GM12878 (cell line): Measurements from ENCODE around the gene RBMS3. TPM values are rescaled to one million over a fixed set of nuclear protein-coding genes. Genes with fewer than 3 reads are reported as not detected.

Experiments
- ATAC-seq: fragments of 200-7000 bp; cut with Tn5 transposase; 3 replicates; pipeline ENCODE4 v1.9.1; 2020; ENCODE audit warnings: mild to moderate bottlenecking, moderate library complexity
- BruUV-seq: library from RNA; stranded (reverse); fragments of 400-500 nt; replicated peaks from 2 replicates; lab custom pipeline; 2021; lab: Mats Ljungman, UMichigan
- CTCF ChIA-PET: fragments of 300-600 bp; sonication (Branson Sonifier 250); formaldehyde crosslinking; extraction: SDS; loops from one replicate; lab custom pipeline; 2021; ENCODE audit warnings: inconsistent platforms; lab: Yijun Ruan, JAX
- POLR2A ChIA-PET: fragments of 350-600 bp; formaldehyde crosslinking; extraction: SDS; loops from one replicate; lab custom pipeline; 2021; ENCODE audit warnings: inconsistent platforms; lab: Charles Lee
- RAD21 ChIA-PET: fragments of 300-600 bp; sonication (Branson Sonifier 250); formaldehyde crosslinking; loops from one replicate; lab custom pipeline; 2023; ENCODE audit warnings: antibody characterized with exemption; ENCODE audit not compliant: unreplicated experiment; lab: Charles Lee
- SMC1A ChIA-PET: fragments of 300-600 bp; sonication (Branson Sonifier 250); formaldehyde crosslinking; loops from one replicate; lab custom pipeline; 2023; ENCODE audit not compliant: unreplicated experiment, uncharacterized antibody; lab: Charles Lee
- DNase-seq: peaks from one replicate; pipeline ENCODE4 v3.0.0-alpha.2; 2011; ENCODE audit warnings: low read depth, low spot score
- FAIRE-seq: peaks from 3 replicates; lab custom pipeline; 2011; peaks lifted over from hg19 to GRCh38; lab: Jason Lieb, UNC
- H2AFZ ChIP-seq: 2 replicates; pipeline ENCODE4 v1.6.0; 2011; ENCODE audit warnings: low read depth, low read length, control low read depth; ENCODE audit not compliant: control insufficient read depth
- H3K27ac ChIP-seq: 2 replicates; pipeline ENCODE4 v1.5.1; 2011; ENCODE audit warnings: control low read depth; ENCODE audit not compliant: control insufficient read depth, insufficient read depth
- H3K27me3 ChIP-seq, 2 experiments: replicated peaks in 1 of 2; 2 replicates each; pipeline versions ENCODE4 v1.6.0 to v1.6.1; 2011; ENCODE audit warnings: low read length in 1 of 2; ENCODE audit not compliant: control insufficient read depth in 2 of 2, insufficient read depth in 2 of 2
- H3K36me3 ChIP-seq, 2 experiments: 2 replicates each; pipeline ENCODE4 v1.5.1; 2011; ENCODE audit warnings: low read length in 1 of 2; ENCODE audit not compliant: control insufficient read depth in 2 of 2, insufficient read depth in 2 of 2
- H3K4me1 ChIP-seq: 2 replicates; pipeline ENCODE4 v1.6.1; 2011; ENCODE audit warnings: mild to moderate bottlenecking, low read length, moderate library complexity, mixed read lengths; ENCODE audit not compliant: control insufficient read depth, insufficient read depth
- H3K4me2 ChIP-seq: 2 replicates; pipeline ENCODE4 v1.6.0; 2011; ENCODE audit warnings: control low read depth; ENCODE audit not compliant: control insufficient read depth, insufficient read depth
- H3K4me3 ChIP-seq: fragments of 200-600 bp; sonication (generic); 2 replicates; pipeline ENCODE4 v1.5.1; 2016
- H3K79me2 ChIP-seq: 2 replicates; pipeline ENCODE4 v1.6.0; 2011; ENCODE audit warnings: low read length; ENCODE audit not compliant: control insufficient read depth, insufficient read depth
- H3K9ac ChIP-seq: 2 replicates; pipeline ENCODE4 v1.8.0; 2011; ENCODE audit warnings: low read length, control low read depth, mixed read lengths; ENCODE audit not compliant: control insufficient read depth, insufficient read depth
- H3K9me3 ChIP-seq: replicated peaks from 3 replicates; pipeline ENCODE4 v1.5.1; 2011; ENCODE audit warnings: mild to moderate bottlenecking, low read length; ENCODE audit not compliant: control insufficient read depth, insufficient read depth
- H4K20me1 ChIP-seq: 2 replicates; pipeline ENCODE4 v1.6.0; 2011; ENCODE audit not compliant: control insufficient read depth, insufficient read depth
- LARP7 ChIP-seq: fragments of 450-650 bp; IDR thresholded peaks from 2 replicates; pipeline ENCODE4 v1.6.1; 2017; ENCODE audit warnings: mild to moderate bottlenecking
- MYC ChIP-seq: IDR thresholded peaks from 2 replicates; pipeline ENCODE4 v1.6.1; 2011; ENCODE audit warnings: mild to moderate bottlenecking, low read length, moderate library complexity, inconsistent platforms; ENCODE audit not compliant: insufficient read depth, insufficient replicate concordance, insufficient read length, severe bottlenecking
- PAX8 ChIP-seq: fragments of 450-650 bp; IDR thresholded peaks from 2 replicates; pipeline ENCODE4 v1.6.1; 2017; ENCODE audit warnings: mild to moderate bottlenecking, moderate library complexity
- TCF7 ChIP-seq: IDR thresholded peaks from 2 replicates; pipeline ENCODE4 v1.6.1; 2014; ENCODE audit warnings: antibody characterized with exemption, borderline replicate concordance
- ZZZ3 ChIP-seq: IDR thresholded peaks from 2 replicates; pipeline ENCODE4 v1.6.1; 2011; ENCODE audit warnings: low read depth; ENCODE audit not compliant: control insufficient read depth, insufficient read length
- WGBS: methylation state at CpG from one replicate; pipeline ENCODE4 v1.1.6; 2016; ENCODE audit warnings: low lambda C conversion rate; ENCODE audit not compliant: insufficient replicate concordance, insufficient coverage; ENCODE audit errors: missing lambda C conversion rate; 5-methylcytosine and 5-hydroxymethylcytosine counted together
- in situ Hi-C: fragments of 300-500 bp; cut with MboI; formaldehyde crosslinking; loops from 9 replicates; pipeline ENCODE4 v1.14.3; 2018; ENCODE audit warnings: mixed read lengths
- intact Hi-C: fragments of 100-400 bp; cut with micrococcal nuclease; formaldehyde crosslinking; loops from one replicate; pipeline ENCODE4 v1.14.2; 2022; ENCODE audit not compliant: unreplicated experiment
- polyA plus RNA-seq, 11 experiments: library from polyadenylated mRNA; depleted of rRNA in 4 of 11; unstranded in 6 of 11; stranded (reverse) in 5 of 11; fragments of >200 nt; fragmentation: Nextera tagmentation in 4 of 11; fragmentation: Illumina TruSeq in 1 of 11; extraction: Ambion mirVana in 4 of 11; extraction: Trizol in 1 of 11; gene quantifications; 1 replicate in 1 of 11; 2 replicates in 10 of 11; pipeline versions ENCODE4 v1.2.1 to v1.2.3, GENCODE V29; 2011 to 2016; ENCODE audit warnings: inconsistent platforms in 2 of 11, missing spikeins in 2 of 11, low read depth in 1 of 11
- total RNA-seq, 4 experiments: library from RNA; depleted of rRNA in 3 of 4; stranded (reverse); fragments of >200 nt in 3 of 4; fragmentation: Illumina TruSeq in 1 of 4; extraction: Trizol in 1 of 4; gene quantifications; 2 replicates each; pipeline versions ENCODE4 v1.2.1 to v1.2.3, GENCODE V29; 2013 to 2021
- TF ChIP-seq, protein P1 (sequence below): fragments of 450-650 bp; formaldehyde crosslinking; IDR thresholded peaks from 2 replicates; pipeline ENCODE4 v1.4.0; 2022; ENCODE audit warnings: mild to moderate bottlenecking, moderate library complexity
- TF ChIP-seq, protein P2 (sequence below): fragments of 450-650 bp; IDR thresholded peaks from 2 replicates; pipeline ENCODE4 v1.6.1; 2017; ENCODE audit warnings: antibody characterized with exemption, mild to moderate bottlenecking, moderate library complexity

The RBMS3 gene
- total and polyA plus RNA-seq, 10 of the 15 experiments (the other 5 are each of a cell fraction or from before 2014, with no cell fraction given), result 0.79 to 4.7 (median 3.1) TPM

DNA sequence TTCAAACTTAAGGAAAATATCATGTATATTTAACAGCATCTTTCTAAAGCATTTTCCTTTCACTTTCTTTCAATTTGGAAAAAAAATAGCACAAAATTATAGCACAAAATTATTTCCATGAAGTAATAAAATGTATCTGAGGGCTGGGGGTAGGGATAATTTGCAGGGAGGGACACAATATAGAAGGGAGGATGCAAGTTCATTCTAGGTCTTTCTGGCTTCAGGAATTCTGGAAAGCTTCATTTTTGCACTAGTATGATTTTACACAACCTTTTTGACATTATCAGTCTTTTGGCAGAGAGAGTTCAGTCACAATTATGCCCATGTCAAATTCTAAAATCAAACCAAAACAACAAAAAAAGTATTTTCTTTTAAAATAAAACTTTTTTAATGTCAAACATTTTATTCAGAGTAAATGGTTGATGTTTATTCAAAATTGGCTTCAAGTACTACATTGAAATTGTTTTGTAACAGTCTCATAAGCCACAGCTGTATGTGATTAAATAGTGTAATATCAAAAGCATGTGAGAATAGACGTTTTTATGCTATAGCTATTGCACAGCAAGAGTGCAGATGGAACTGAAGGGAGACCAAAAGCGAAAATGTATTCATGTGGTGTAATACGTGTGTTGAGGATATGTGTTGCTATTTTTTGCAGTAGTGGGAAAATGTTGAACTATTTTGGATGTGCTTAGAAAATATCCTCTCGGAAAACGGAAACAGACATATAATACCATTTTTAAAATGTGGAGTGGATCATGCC lies 5.8 kb downstream of the RBMS3 start:
- ChIA-PET RAD21 (interaction anchor here (0.6 to 4.2 kb wide), 5 partner anchors 35 to 140 kb away, joined by 3 to 22 read pairs (median 3); no protein-coding TSS in a partner anchor), CTCF (interaction anchor here (1.5 to 2.0 kb wide), 2 partner anchors 37 to 43 kb away, joined by 4 to 6 read pairs; no protein-coding TSS in a partner anchor), POLR2A (interaction anchor here (0.7 to 2.6 kb wide), 4 partner anchors 11 to 45 kb away, joined by 3 to 13 read pairs (median 8); no protein-coding TSS in a partner anchor), SMC1A (interaction anchor here (0.8 to 15.7 kb wide), 7 partner anchors 11 to 137 kb away, joined by 3 to 307 read pairs (median 3); no protein-coding TSS in a partner anchor)
- ATAC-seq (0 out of 3 replicates have a peak, but pooled peaks have one; percentile 8), DNase-seq (no peak)
- intact Hi-C loops, result loop anchor here (2.0 to 10.0 kb wide), 2 partner anchors 40 to 302 kb away; no protein-coding TSS in a partner anchor
- Histone ChIP-seq H3K27ac (no peak overlapping the region), H3K4me2 (peak overlapping the region; percentile 36; the same call in 1 of the 2 replicates), H4K20me1 (no peaks in the 10 kb centered on the region), H3K9me3 (no peaks in the 10 kb centered on the region; the same call in 2 of the 3 replicates), H3K4me3 (no peak overlapping the region), H3K79me2 (peaks cover 17% of the 10 kb centered on the region), H3K9ac (no peak overlapping the region), H3K27me3 (no peaks in the 10 kb centered on the region), H3K36me3 (no peaks in the 10 kb centered on the region), H3K4me1 (peaks cover 4% of the 10 kb centered on the region; the same call in 1 of the 2 replicates)
- in situ Hi-C loops, result no loop called here
- WGBS, result 28% methylated on average over 5 of the region's 5 CpGs
- TF ChIP-seq TCF7 (no peak), PAX8 (no peak), ZZZ3 (no peak), MYC (no peak), LARP7 (no peak)
- TF ChIP-seq, protein P1, sequence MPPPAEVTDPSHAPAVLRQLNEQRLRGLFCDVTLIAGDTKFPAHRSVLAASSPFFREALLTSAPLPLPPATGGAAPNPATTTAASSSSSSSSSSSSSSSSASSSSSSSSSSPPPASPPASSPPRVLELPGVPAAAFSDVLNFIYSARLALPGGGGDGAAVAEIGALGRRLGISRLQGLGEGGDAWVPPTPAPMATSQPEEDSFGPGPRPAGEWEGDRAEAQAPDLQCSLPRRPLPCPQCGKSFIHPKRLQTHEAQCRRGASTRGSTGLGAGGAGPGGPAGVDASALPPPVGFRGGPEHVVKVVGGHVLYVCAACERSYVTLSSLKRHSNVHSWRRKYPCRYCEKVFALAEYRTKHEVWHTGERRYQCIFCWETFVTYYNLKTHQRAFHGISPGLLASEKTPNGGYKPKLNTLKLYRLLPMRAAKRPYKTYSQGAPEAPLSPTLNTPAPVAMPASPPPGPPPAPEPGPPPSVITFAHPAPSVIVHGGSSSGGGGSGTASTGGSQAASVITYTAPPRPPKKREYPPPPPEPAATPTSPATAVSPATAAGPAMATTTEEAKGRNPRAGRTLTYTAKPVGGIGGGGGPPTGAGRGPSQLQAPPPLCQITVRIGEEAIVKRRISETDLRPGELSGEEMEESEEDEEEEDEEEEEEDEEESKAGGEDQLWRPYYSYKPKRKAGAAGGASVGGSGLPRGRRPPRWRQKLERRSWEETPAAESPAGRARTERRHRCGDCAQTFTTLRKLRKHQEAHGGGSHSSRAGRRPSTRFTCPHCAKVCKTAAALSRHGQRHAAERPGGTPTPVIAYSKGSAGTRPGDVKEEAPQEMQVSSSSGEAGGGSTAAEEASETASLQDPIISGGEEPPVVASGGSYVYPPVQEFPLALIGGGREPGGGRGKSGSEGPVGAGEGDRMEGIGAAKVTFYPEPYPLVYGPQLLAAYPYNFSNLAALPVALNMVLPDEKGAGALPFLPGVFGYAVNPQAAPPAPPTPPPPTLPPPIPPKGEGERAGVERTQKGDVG (CRISPR knock-in tag), result no peak
- TF ChIP-seq, protein P2, sequence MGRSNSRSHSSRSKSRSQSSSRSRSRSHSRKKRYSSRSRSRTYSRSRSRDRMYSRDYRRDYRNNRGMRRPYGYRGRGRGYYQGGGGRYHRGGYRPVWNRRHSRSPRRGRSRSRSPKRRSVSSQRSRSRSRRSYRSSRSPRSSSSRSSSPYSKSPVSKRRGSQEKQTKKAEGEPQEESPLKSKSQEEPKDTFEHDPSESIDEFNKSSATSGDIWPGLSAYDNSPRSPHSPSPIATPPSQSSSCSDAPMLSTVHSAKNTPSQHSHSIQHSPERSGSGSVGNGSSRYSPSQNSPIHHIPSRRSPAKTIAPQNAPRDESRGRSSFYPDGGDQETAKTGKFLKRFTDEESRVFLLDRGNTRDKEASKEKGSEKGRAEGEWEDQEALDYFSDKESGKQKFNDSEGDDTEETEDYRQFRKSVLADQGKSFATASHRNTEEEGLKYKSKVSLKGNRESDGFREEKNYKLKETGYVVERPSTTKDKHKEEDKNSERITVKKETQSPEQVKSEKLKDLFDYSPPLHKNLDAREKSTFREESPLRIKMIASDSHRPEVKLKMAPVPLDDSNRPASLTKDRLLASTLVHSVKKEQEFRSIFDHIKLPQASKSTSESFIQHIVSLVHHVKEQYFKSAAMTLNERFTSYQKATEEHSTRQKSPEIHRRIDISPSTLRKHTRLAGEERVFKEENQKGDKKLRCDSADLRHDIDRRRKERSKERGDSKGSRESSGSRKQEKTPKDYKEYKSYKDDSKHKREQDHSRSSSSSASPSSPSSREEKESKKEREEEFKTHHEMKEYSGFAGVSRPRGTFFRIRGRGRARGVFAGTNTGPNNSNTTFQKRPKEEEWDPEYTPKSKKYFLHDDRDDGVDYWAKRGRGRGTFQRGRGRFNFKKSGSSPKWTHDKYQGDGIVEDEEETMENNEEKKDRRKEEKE, result no peak
- TF ChIP-seq, all 136 proteins: peak for 0
- no peak for FAIRE-seq
- BruUV-seq, result no TSS peak
- no peak overlapping the region for H2AFZ ChIP-seq
